NCI-H2029 (cell line): Measurements from ENCODE around the gene CIAPIN1.
"Not testable (repeated sequence)": the region's sequence is repeated elsewhere in the genome, so short reads cannot be mapped to it uniquely, and the experiment has no call there.

Experiments used
- DNase-seq: peaks from one replicate; lab custom pipeline; 2025; lab: John Stamatoyannopoulos, UW

CIAPIN1 gene

GRCh38 chr16:57440551-57440950, 6.6 kb downstream of the CIAPIN1 start:
- not testable (repeated sequence) for DNase-seq

- DNase-seq: not testable (repeated sequence)
Measured at GRCh38 chr16:57439947-57440346, 7.2 kb downstream of the CIAPIN1 start.

- no peak for DNase-seq
Measured at GRCh38 chr16:57435838-57436237, 11.3 kb downstream of the CIAPIN1 start.

- no peak for DNase-seq
Measured at GRCh38 chr16:57434003-57434402, 13.2 kb downstream of the CIAPIN1 start.

- no peak for DNase-seq
Measured at GRCh38 chr16:57432989-57433388, 14.2 kb downstream of the CIAPIN1 start.

GRCh38 chr16:57432505-57432904, 14.7 kb downstream of the CIAPIN1 start:
- DNase-seq: no peak

- DNase-seq: no peak
Measured at GRCh38 chr16:57430955-57431354, 16.2 kb downstream of the CIAPIN1 start.

- DNase-seq: no peak
Measured at GRCh38 chr16:57427824-57428223, 19.4 kb downstream of the CIAPIN1 start.

GRCh38 chr16:57427307-57427706, 19.9 kb downstream of the CIAPIN1 start:
- DNase-seq: no peak

GRCh38 chr16:57426356-57426755, 20.8 kb downstream of the CIAPIN1 start:
- no peak for DNase-seq

GRCh38 chr16:57424583-57424982, 22.6 kb downstream of the CIAPIN1 start:
- DNase-seq: no peak

- DNase-seq: no peak
Measured at GRCh38 chr16:57423152-57423551, 24.0 kb downstream of the CIAPIN1 start.

- peak; percentile 1 for DNase-seq
Measured at GRCh38 chr16:57422026-57422944, 24.9 kb downstream of the CIAPIN1 start.

GRCh38 chr16:57419506-57419905, 27.7 kb downstream of the CIAPIN1 start:
- DNase-seq: no peak

- no peak for DNase-seq
Measured at GRCh38 chr16:57416084-57416483, 31.1 kb downstream of the CIAPIN1 start.

GRCh38 chr16:57413733-57414132, 33.5 kb downstream of the CIAPIN1 start:
- no peak for DNase-seq

- no peak for DNase-seq
Measured at GRCh38 chr16:57413301-57413730, 33.9 kb downstream of the CIAPIN1 start.

GRCh38 chr16:57412584-57412983, 34.6 kb downstream of the CIAPIN1 start:
- DNase-seq: no peak

- DNase-seq: no peak
Measured at GRCh38 chr16:57411362-57411976, 35.7 kb downstream of the CIAPIN1 start.

GRCh38 chr16:57409870-57410587, 37.2 kb downstream of the CIAPIN1 start:
- DNase-seq: peak; percentile 30

- no peak for DNase-seq
Measured at GRCh38 chr16:57409065-57409464, 38.1 kb downstream of the CIAPIN1 start.

- no peak for DNase-seq
Measured at GRCh38 chr16:57407521-57408353, 39.4 kb downstream of the CIAPIN1 start.
